Neural crest cell (in vitro differentiated cells): ENCODE results near the gene C16orf87. TPM values are rescaled to one million over a fixed set of nuclear protein-coding genes. Genes with fewer than 3 reads are reported as not detected.

Source experiments
- DNase-seq: peaks from one replicate; pipeline ENCODE4 v3.0.0; 2021; ENCODE audit warnings: low read depth, mixed read lengths, low spot score
- H3K27ac Mint-ChIP-seq: one replicate; pipeline ENCODE4 v1.8.0; 2021; ENCODE audit warnings: mild to moderate bottlenecking, mixed read lengths; ENCODE audit not compliant: unreplicated experiment
- H3K27me3 Mint-ChIP-seq: 2 replicates; pipeline ENCODE4 v1.8.0; 2021; ENCODE audit warnings: low read depth, mild to moderate bottlenecking, mixed read lengths
- H3K36me3 Mint-ChIP-seq: 2 replicates; pipeline ENCODE4 v1.8.0; 2021; ENCODE audit warnings: low read depth, mild to moderate bottlenecking, mixed read lengths
- H3K4me1 Mint-ChIP-seq: 2 replicates; pipeline ENCODE4 v1.8.0; 2021; ENCODE audit warnings: mixed read lengths
- H3K4me3 Mint-ChIP-seq: one replicate; pipeline ENCODE4 v1.8.0; 2021; ENCODE audit warnings: mild to moderate bottlenecking, mixed read lengths
- H3K9me3 Mint-ChIP-seq: 2 replicates; pipeline ENCODE4 v1.8.0; 2021; ENCODE audit warnings: mixed read lengths
- CTCF ChIP-seq: fragments of 200-600 bp; sonication (generic); conservative IDR thresholded peaks from 2 replicates; pipeline ENCODE4 v1.5.0; 2021; ENCODE audit warnings: antibody characterized with exemption, mild to moderate bottlenecking
- total RNA-seq: library from RNA; stranded (reverse); gene quantifications from 2 replicates; pipeline ENCODE4 v1.2.1, GENCODE V29; 2021

Gene C16orf87
- total RNA-seq, 1 donor from 2014 or later = 19.2 TPM

GRCh38 chr16:46748775-46749705 lies 81.9 kb downstream of the C16orf87 start:
- Mint-ChIP-seq H3K4me3 (no peak overlapping the region), H3K27ac (no peak overlapping the region), H3K27me3 (no peaks in the 10 kb centered on the region), H3K9me3 (no peaks in the 10 kb centered on the region), H3K4me1 (peaks cover 37% of the 10 kb centered on the region), H3K36me3 (no peaks in the 10 kb centered on the region)
- TF ChIP-seq CTCF = no peak
- DNase-seq = no peak

GRCh38 chr16:46747777-46748651 lies 83.0 kb downstream of the C16orf87 start, which contains the start of gene MYLK3:
Gene MYLK3, minus strand, starts transcription at chr16:46748344. Its CDS starts 151 bp downstream, at chr16:46748193.
- H3K4me1 Mint-ChIP-seq = peaks cover 43% of the 10 kb centered on the region
- no peaks in the 10 kb centered on the region for H3K36me3 Mint-ChIP-seq
- H3K27ac Mint-ChIP-seq = peak within 1 kb of the TSS; percentile 75
- H3K9me3 Mint-ChIP-seq = no peaks in the 10 kb centered on the region
- H3K4me3 Mint-ChIP-seq = no peak within 1 kb of the TSS
- no peak for DNase-seq
- no peaks in the 10 kb centered on the region for H3K27me3 Mint-ChIP-seq
- no peak for TF ChIP-seq CTCF

GRCh38 chr16:46746821-46747776 lies 83.9 kb downstream of the C16orf87 start:
- no peak overlapping the region for H3K4me3 Mint-ChIP-seq
- no peak for DNase-seq
- H3K9me3 Mint-ChIP-seq = no peaks in the 10 kb centered on the region
- peaks cover 43% of the 10 kb centered on the region for H3K4me1 Mint-ChIP-seq
- H3K27ac Mint-ChIP-seq = no peak overlapping the region
- H3K36me3 Mint-ChIP-seq = no peaks in the 10 kb centered on the region
- no peaks in the 10 kb centered on the region for H3K27me3 Mint-ChIP-seq
- no peak for TF ChIP-seq CTCF

Other genes with a start within 250 kb of the C16orf87 start
- 18.7 and 19.2 TPM in 2 replicates for gene SHCBP1, start 209.8 kb downstream of the C16orf87 start, total RNA-seq
- 102 and 108 TPM in 2 replicates for gene VPS35, start 142.0 kb downstream of the C16orf87 start, total RNA-seq
- gene ORC6, start 141.5 kb downstream of the C16orf87 start, total RNA-seq = 96.1 and 101 TPM in 2 replicates
- 0.33 and 1.0 TPM in 2 replicates for gene MYLK3, start 82.8 kb downstream of the C16orf87 start, total RNA-seq
- 46.0 and 46.1 TPM in 2 replicates for gene GPT2, start 53.2 kb upstream of the C16orf87 start, total RNA-seq
- gene DNAJA2, start 142.5 kb upstream of the C16orf87 start, total RNA-seq = 65.3 and 67.2 TPM in 2 replicates